Stimulated activated naive CD8-positive, alpha-beta T cell treated with anti-CD3 and anti-CD28 coated beads, Interleukin-15, Interleukin-2, amounts not matched to agents 100 ng/mL and 50 ng/mL, for 24 hours (primary cell): Measurements from ENCODE around the gene KLF12.

ENCODE experiments used
- H3K27ac Mint-ChIP-seq: one replicate; pipeline ENCODE4 v1.8.0; 2021; ENCODE audit warnings: mild to moderate bottlenecking, mixed read lengths
- H3K27me3 Mint-ChIP-seq: one replicate; pipeline ENCODE4 v1.8.0; 2021; ENCODE audit warnings: mixed read lengths
- H3K36me3 Mint-ChIP-seq: one replicate; pipeline ENCODE4 v1.8.0; 2021; ENCODE audit warnings: low read depth, mixed read lengths
- H3K4me1 Mint-ChIP-seq: one replicate; pipeline ENCODE4 v1.8.0; 2021; ENCODE audit warnings: low read depth, mixed read lengths
- H3K4me3 Mint-ChIP-seq: one replicate; pipeline ENCODE4 v1.8.0; 2021; ENCODE audit warnings: mild to moderate bottlenecking, mixed read lengths
- H3K9me3 Mint-ChIP-seq: one replicate; pipeline ENCODE4 v1.8.0; 2021; ENCODE audit warnings: mixed read lengths

KLF12 gene

GRCh38 chr13:74134221-74134776, at the start of gene KLF12:
KLF12 (minus strand) TSS chr13:74134404.
- Mint-ChIP-seq H3K27ac (peak within 1 kb of the TSS; percentile 99), H3K36me3 (no peaks in the 10 kb centered on the region), H3K9me3 (no peaks in the 10 kb centered on the region), H3K27me3 (no peaks in the 10 kb centered on the region), H3K4me1 (peaks cover 46% of the 10 kb centered on the region), H3K4me3 (peak within 1 kb of the TSS; percentile 96)

GRCh38 chr13:74182491-74182890, 48.3 kb upstream of the KLF12 start:
- no peaks in the 10 kb centered on the region for H3K27me3 Mint-ChIP-seq
- H3K27ac Mint-ChIP-seq: no peak overlapping the region
- no peaks in the 10 kb centered on the region for H3K36me3 Mint-ChIP-seq
- no peak overlapping the region for H3K4me3 Mint-ChIP-seq
- no peaks in the 10 kb centered on the region for H3K9me3 Mint-ChIP-seq
- H3K4me1 Mint-ChIP-seq: no peaks in the 10 kb centered on the region

GRCh38 chr13:74174810-74175209, 40.6 kb upstream of the KLF12 start:
- Mint-ChIP-seq H3K9me3 (no peaks in the 10 kb centered on the region), H3K27ac (no peak overlapping the region), H3K27me3 (no peaks in the 10 kb centered on the region), H3K4me1 (peaks cover 6% of the 10 kb centered on the region), H3K36me3 (no peaks in the 10 kb centered on the region), H3K4me3 (no peak overlapping the region)

DNA sequence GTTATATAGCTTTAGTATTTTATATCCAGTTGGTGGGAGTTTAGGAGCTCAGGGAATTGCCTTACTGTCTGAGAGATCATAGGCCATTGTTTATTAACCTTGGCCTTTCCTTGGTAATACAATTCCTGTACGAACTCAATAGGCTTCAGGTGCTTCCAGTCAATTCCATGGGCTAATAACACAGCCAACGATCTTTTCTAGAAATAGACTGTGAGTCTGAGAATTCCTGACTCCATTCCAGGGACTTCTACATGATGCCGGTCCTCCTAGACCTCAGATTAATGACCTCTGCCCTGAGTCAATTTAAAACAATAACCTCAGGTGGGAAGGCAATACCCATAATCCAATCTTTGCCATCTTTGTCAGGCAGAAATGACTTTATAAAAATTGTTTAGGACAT, 39.6 kb upstream of the KLF12 start:
- H3K4me1 Mint-ChIP-seq: peaks cover 6% of the 10 kb centered on the region
- H3K36me3 Mint-ChIP-seq: no peaks in the 10 kb centered on the region
- H3K4me3 Mint-ChIP-seq: no peak overlapping the region
- H3K27ac Mint-ChIP-seq: no peak overlapping the region
- H3K9me3 Mint-ChIP-seq: no peaks in the 10 kb centered on the region
- no peaks in the 10 kb centered on the region for H3K27me3 Mint-ChIP-seq

GRCh38 chr13:74171641-74172040, 37.4 kb upstream of the KLF12 start:
- H3K4me1 Mint-ChIP-seq: peaks cover 6% of the 10 kb centered on the region
- no peak overlapping the region for H3K4me3 Mint-ChIP-seq
- H3K27me3 Mint-ChIP-seq: no peaks in the 10 kb centered on the region
- no peaks in the 10 kb centered on the region for H3K36me3 Mint-ChIP-seq
- no peaks in the 10 kb centered on the region for H3K9me3 Mint-ChIP-seq
- no peak overlapping the region for H3K27ac Mint-ChIP-seq

GRCh38 chr13:74169676-74170075, 35.5 kb upstream of the KLF12 start:
- H3K27me3 Mint-ChIP-seq: no peaks in the 10 kb centered on the region
- no peak overlapping the region for H3K4me3 Mint-ChIP-seq
- H3K4me1 Mint-ChIP-seq: peaks cover 4% of the 10 kb centered on the region
- no peaks in the 10 kb centered on the region for H3K9me3 Mint-ChIP-seq
- H3K27ac Mint-ChIP-seq: no peak overlapping the region
- H3K36me3 Mint-ChIP-seq: no peaks in the 10 kb centered on the region

- H3K27me3 Mint-ChIP-seq: no peaks in the 10 kb centered on the region
- no peak overlapping the region for H3K27ac Mint-ChIP-seq
- no peaks in the 10 kb centered on the region for H3K4me1 Mint-ChIP-seq
- no peak overlapping the region for H3K4me3 Mint-ChIP-seq
- H3K36me3 Mint-ChIP-seq: no peaks in the 10 kb centered on the region
- no peaks in the 10 kb centered on the region for H3K9me3 Mint-ChIP-seq
These were observed 34.1 kb upstream of the KLF12 start for GRCh38 chr13:74168263-74168675.

GRCh38 chr13:74166261-74167004, 32.2 kb upstream of the KLF12 start:
- Mint-ChIP-seq H3K27ac (no peak overlapping the region), H3K9me3 (no peaks in the 10 kb centered on the region), H3K27me3 (no peaks in the 10 kb centered on the region), H3K36me3 (no peaks in the 10 kb centered on the region), H3K4me3 (no peak overlapping the region), H3K4me1 (no peaks in the 10 kb centered on the region)

- Mint-ChIP-seq H3K27ac (no peak overlapping the region), H3K9me3 (no peaks in the 10 kb centered on the region), H3K4me1 (peaks cover 14% of the 10 kb centered on the region), H3K36me3 (no peaks in the 10 kb centered on the region), H3K27me3 (no peaks in the 10 kb centered on the region), H3K4me3 (no peak overlapping the region)
These were observed 28.6 kb upstream of the KLF12 start for GRCh38 chr13:74162782-74163181.

- Mint-ChIP-seq H3K4me1 (peaks cover 14% of the 10 kb centered on the region), H3K27me3 (no peaks in the 10 kb centered on the region), H3K27ac (no peak overlapping the region), H3K36me3 (no peaks in the 10 kb centered on the region), H3K9me3 (no peaks in the 10 kb centered on the region), H3K4me3 (no peak overlapping the region)
These were observed 27.9 kb upstream of the KLF12 start for GRCh38 chr13:74162135-74162534.

DNA sequence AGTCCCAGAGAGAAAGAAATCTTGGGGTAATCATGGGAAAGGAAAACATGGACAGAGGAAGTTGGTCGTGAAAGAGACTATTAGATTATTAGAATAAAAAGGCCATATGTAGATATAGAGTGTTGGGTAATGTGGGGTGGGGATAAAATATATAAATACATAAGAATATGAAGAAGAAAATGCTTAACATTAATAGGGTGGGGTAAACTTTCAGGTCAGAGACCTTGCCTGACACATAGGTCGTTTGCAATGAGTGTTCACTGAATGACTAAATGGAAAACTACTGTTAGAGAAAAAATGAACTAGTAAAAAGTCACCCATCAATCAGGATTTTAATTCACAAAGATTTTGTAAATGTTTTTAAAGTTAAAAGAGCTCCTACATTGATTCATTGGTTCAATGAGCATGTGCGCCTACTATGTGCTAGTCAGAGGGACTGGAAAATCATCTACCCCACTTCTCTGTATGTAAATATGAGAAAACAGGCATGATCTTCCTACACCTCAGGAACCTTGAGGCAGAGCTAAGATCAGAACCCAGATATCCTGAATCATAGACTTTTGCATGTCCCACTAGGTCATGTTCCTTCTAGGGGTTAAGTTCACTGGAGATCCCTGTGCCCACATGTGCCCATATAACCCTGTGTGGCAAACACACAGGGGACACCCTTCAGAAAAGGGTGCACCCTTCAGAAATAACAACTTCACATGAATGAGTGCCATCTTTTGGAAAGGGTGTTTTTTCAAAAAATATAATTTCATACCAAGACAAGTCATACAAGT, 24.6 kb upstream of the KLF12 start:
- Mint-ChIP-seq H3K36me3 (no peaks in the 10 kb centered on the region), H3K4me1 (peaks cover 14% of the 10 kb centered on the region), H3K27ac (peak overlapping the region; percentile 38)

GRCh38 chr13:74158028-74158427, 23.8 kb upstream of the KLF12 start:
- H3K4me3 Mint-ChIP-seq: no peak overlapping the region
- no peaks in the 10 kb centered on the region for H3K9me3 Mint-ChIP-seq
- peak overlapping the region; percentile 14 for H3K27ac Mint-ChIP-seq
- no peaks in the 10 kb centered on the region for H3K36me3 Mint-ChIP-seq
- H3K4me1 Mint-ChIP-seq: peaks cover 14% of the 10 kb centered on the region
- H3K27me3 Mint-ChIP-seq: no peaks in the 10 kb centered on the region

More for the DNA sequence above, 24.6 kb upstream of the KLF12 start:
- Mint-ChIP-seq H3K9me3 (no peaks in the 10 kb centered on the region), H3K4me3 (no peak overlapping the region), H3K27me3 (no peaks in the 10 kb centered on the region)

- Mint-ChIP-seq H3K4me3 (no peak overlapping the region), H3K36me3 (no peaks in the 10 kb centered on the region), H3K27me3 (no peaks in the 10 kb centered on the region), H3K27ac (no peak overlapping the region), H3K9me3 (no peaks in the 10 kb centered on the region), H3K4me1 (peaks cover 14% of the 10 kb centered on the region)
These were observed 20.8 kb upstream of the KLF12 start for GRCh38 chr13:74154981-74155380.

DNA sequence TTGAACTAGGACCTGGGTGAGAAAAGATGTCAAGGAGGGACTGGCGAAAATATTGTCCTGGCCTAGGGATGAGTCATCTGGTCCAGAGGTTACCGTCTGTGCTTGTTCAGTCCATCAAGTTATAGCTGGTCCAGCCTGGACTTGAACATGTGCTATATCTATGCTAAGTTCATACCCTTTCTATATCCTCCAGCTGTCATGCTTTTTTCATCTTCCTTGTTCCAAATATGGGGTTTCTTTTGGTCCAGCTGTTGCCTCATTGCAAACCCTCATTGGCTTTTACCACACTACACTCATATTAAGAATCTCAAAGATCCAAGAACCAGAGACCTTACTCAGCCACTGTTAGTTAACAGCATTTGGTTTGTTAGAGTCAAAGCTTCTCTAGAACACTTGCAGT, 19.1 kb upstream of the KLF12 start:
- no peaks in the 10 kb centered on the region for H3K27me3 Mint-ChIP-seq
- peaks cover 4% of the 10 kb centered on the region for H3K4me1 Mint-ChIP-seq
- H3K36me3 Mint-ChIP-seq: no peaks in the 10 kb centered on the region
- no peak overlapping the region for H3K27ac Mint-ChIP-seq
- H3K4me3 Mint-ChIP-seq: no peak overlapping the region
- no peaks in the 10 kb centered on the region for H3K9me3 Mint-ChIP-seq

GRCh38 chr13:74151859-74152258, 17.7 kb upstream of the KLF12 start:
- H3K27ac Mint-ChIP-seq: no peak overlapping the region
- H3K4me1 Mint-ChIP-seq: no peaks in the 10 kb centered on the region
- H3K27me3 Mint-ChIP-seq: no peaks in the 10 kb centered on the region
- H3K9me3 Mint-ChIP-seq: no peaks in the 10 kb centered on the region
- H3K4me3 Mint-ChIP-seq: no peak overlapping the region
- H3K36me3 Mint-ChIP-seq: no peaks in the 10 kb centered on the region
